NB4 (cell line): ENCODE results near the gene MPPED1.

Experiments used
- CTCF ChIP-seq: IDR thresholded peaks from one replicate; pipeline ENCODE4 v1.5.1; 2012; ENCODE audit warnings: low read depth, low read length
- MAX ChIP-seq: IDR thresholded peaks from 2 replicates; pipeline ENCODE4 v1.6.1; 2011; ENCODE audit warnings: low read depth, low read length
- MYC ChIP-seq: IDR thresholded peaks from 2 replicates; pipeline ENCODE4 v1.6.1; 2011; ENCODE audit warnings: low read depth, low read length
- POLR2A ChIP-seq: IDR thresholded peaks from 2 replicates; pipeline ENCODE4 v1.6.1; 2011; ENCODE audit warnings: mild to moderate bottlenecking; ENCODE audit not compliant: insufficient read length; ENCODE audit errors: extremely low read depth

DNA sequence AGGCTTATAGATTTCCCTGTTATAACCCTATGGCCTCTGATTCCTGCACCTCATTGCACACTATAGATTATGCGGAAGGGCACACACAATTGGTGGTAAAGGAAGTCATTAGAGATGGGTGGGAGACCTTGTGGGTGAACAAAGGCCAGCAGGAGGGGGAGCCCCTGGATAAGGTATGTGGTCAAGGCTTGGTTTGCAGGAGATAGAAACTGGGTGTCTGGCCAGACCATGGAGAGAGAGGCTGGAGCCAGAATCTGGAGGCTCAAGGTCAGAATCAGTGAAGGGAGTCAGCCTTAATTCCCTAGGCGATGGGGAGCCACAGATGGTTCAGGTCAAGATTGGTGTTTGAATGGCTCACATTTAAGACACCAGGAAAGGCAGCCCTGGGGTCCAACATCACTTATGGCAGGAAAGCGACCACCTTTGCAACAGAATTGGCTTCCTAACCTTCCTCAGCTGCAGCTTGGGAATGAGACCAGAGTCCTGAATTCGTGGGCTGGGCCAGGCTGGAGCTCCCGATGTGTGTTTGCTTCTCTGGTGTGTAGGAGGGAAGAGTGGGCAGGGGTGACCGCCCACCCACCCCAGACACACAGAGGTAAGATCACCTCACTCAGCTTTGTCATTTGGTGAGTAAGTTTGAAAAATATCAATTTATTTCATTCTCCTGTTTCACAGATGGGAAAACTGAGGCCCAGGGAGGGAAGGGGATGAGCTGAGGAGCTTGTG, 45.9 kb upstream of the MPPED1 start:
- TF ChIP-seq CTCF (no peak), MYC (no peak), POLR2A (no peak), MAX (no peak)
